ENCODE results near the gene RFC4. TPM values are rescaled to one million over a fixed set of nuclear protein-coding genes. Genes with fewer than 3 reads are reported as not detected.

RFC4 gene
- total RNA-seq, 1 experiment from 2014 or later, result 33.2 TPM

DNA sequence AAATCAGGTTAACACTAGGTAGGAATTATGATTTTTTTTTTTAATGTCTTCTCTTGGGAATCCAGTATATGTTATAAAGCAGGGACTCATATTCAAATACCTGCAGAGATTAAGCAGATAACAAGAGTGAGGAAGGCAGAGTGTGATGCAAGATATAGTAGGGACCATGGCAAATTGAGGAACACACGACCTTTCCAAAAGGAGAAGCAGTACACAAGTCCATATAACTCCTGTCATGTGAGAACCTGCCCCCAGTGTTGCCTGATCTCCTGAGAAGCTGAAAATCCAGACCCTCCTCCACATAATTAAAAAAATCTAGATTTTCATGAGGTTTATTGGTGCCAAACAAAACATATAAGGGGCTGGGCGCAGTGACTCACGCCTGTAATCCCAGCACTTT lies 3.6 kb downstream of the RFC4 start:
- peaks cover 12% of the 10 kb centered on the region for H3K4me1 Mint-ChIP-seq (ENCODE audit: insufficient read depth, unreplicated experiment)
- H3K9me3 Mint-ChIP-seq (ENCODE audit: unreplicated experiment), result no peaks in the 10 kb centered on the region
- TF ChIP-seq CTCF (IDR thresholded peaks at IDR 0.05; ENCODE audit: unreplicated experiment), result no peak
- peaks cover 36% of the 10 kb centered on the region for H3K36me3 Mint-ChIP-seq (ENCODE audit: insufficient read depth, unreplicated experiment)
- no peak overlapping the region for H3K27ac Mint-ChIP-seq (ENCODE audit: low read depth, unreplicated experiment)
- intact Hi-C loops (cut with micrococcal nuclease), result no loop called here
- no peaks in the 10 kb centered on the region for H3K27me3 Mint-ChIP-seq (ENCODE audit: insufficient read depth, unreplicated experiment)
- no peak for DNase-seq (ENCODE audit: unreplicated experiment)
- CTCF ChIA-PET, result interaction anchor here (0.7 to 2.8 kb wide), 2 partner anchors 19 to 180 kb away, joined by 3 to 9 read pairs; no protein-coding TSS in a partner anchor
- BruUV-seq (replicated peaks), result no TSS peak
- H3K4me3 Mint-ChIP-seq (ENCODE audit: unreplicated experiment), result no peak overlapping the region
- POLR2A ChIA-PET, result interaction anchor here (0.8 to 7.3 kb wide), 3 partner anchors 10 to 25 kb away, joined by 3 to 102 read pairs (median 8); partner anchors contain the start of gene EIF4A2

DNA sequence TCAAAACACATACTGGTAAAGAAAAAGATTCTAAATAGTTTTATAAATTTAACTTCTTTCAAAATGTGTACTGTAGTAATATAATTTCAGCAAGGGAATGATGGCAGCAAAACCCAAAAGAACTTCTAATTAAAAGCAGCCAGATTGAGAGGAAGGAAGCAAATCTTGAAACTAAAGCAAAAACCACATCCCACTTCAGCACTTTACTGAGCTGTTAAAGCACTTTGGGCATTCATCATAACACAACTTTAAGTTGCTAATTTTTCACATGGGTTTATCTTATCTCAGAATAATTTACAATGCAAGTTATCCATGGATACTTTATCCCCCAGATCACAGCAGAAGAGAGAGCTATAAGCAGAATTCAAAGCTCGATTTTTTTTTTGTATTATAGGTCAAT lies 6.0 kb downstream of the RFC4 start:
- no peaks in the 10 kb centered on the region for H3K9me3 Mint-ChIP-seq (ENCODE audit: unreplicated experiment)
- H3K4me3 Mint-ChIP-seq (ENCODE audit: unreplicated experiment), result no peak overlapping the region
- no TSS peak for BruUV-seq (replicated peaks)
- H3K36me3 Mint-ChIP-seq (ENCODE audit: insufficient read depth, unreplicated experiment), result peaks cover 57% of the 10 kb centered on the region
- H3K27ac Mint-ChIP-seq (ENCODE audit: low read depth, unreplicated experiment), result no peak overlapping the region
- POLR2A ChIA-PET, result interaction anchor here (0.9 to 2.5 kb wide), 2 partner anchors 9 to 12 kb away, joined by 3 to 11 read pairs; no protein-coding TSS in a partner anchor
- DNase-seq (ENCODE audit: unreplicated experiment), result no peak
- H3K4me1 Mint-ChIP-seq (ENCODE audit: insufficient read depth, unreplicated experiment), result peaks cover 6% of the 10 kb centered on the region
- H3K27me3 Mint-ChIP-seq (ENCODE audit: insufficient read depth, unreplicated experiment), result no peaks in the 10 kb centered on the region
- intact Hi-C loops (cut with micrococcal nuclease), result no loop called here
- no peak for TF ChIP-seq CTCF (IDR thresholded peaks at IDR 0.05; ENCODE audit: unreplicated experiment)
- CTCF ChIA-PET, result no interaction called here

DNA sequence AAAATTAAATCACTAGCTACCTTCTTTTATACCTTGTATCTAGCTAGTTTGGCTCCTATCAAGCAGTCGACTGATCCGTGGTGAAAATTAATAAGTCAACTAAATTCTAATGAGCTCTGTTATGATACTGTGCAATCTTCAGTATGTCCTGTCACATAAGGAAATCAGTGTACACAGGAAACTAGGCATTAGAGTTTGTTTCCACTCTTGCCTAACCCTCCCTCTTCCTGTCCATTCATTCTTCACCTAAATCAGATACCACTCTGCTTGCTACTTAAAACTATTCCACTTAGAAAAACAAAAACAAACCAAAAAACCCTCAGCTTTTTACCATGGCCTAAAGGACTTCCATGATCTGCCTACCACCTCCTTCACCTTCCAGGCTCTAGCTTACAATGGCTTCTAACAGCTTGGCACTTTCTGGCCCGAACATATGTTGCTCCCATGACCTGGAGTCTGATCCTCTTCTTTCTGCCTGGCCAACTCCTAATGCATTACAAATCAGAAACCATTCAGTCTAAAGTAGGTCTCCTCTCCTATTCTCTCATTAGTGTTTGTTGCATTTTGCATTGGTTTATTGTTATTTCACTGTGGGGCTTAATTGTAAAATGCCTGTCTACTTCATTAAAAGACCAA lies 7.9 kb downstream of the RFC4 start:
- ChIA-PET CTCF (interaction anchor here (0.9 to 1.8 kb wide), 6 partner anchors 8 to 855 kb away, joined by 3 to 12 read pairs (median 4); no protein-coding TSS in a partner anchor), POLR2A (interaction anchor here (0.9 to 2.8 kb wide), 4 partner anchors 9 to 23 kb away, joined by 3 to 26 read pairs (median 4); partner anchors contain the start of gene EIF4A2)
- H3K9me3 Mint-ChIP-seq (ENCODE audit: unreplicated experiment), result no peaks in the 10 kb centered on the region
- no peak for TF ChIP-seq CTCF (IDR thresholded peaks at IDR 0.05; ENCODE audit: unreplicated experiment)
- intact Hi-C loops (cut with micrococcal nuclease), result no loop called here
- H3K27ac Mint-ChIP-seq (ENCODE audit: low read depth, unreplicated experiment), result no peak overlapping the region
- no TSS peak for BruUV-seq (replicated peaks)
- H3K4me1 Mint-ChIP-seq (ENCODE audit: insufficient read depth, unreplicated experiment), result peaks cover 6% of the 10 kb centered on the region
- no peaks in the 10 kb centered on the region for H3K27me3 Mint-ChIP-seq (ENCODE audit: insufficient read depth, unreplicated experiment)
- H3K4me3 Mint-ChIP-seq (ENCODE audit: unreplicated experiment), result no peak overlapping the region
- no peak for DNase-seq (ENCODE audit: unreplicated experiment)
- H3K36me3 Mint-ChIP-seq (ENCODE audit: insufficient read depth, unreplicated experiment), result peaks cover 64% of the 10 kb centered on the region

- CTCF ChIA-PET, result interaction anchor here (0.9 to 3.2 kb wide), 5 partner anchors 8 to 211 kb away, joined by 3 to 15 read pairs (median 4); no protein-coding TSS in a partner anchor
Observed at GRCh38 chr3:186790261-186790981, 15.9 kb downstream of the RFC4 start.

More at GRCh38 chr3:186790261-186790981, 15.9 kb downstream of the RFC4 start:
- POLR2A ChIA-PET, result interaction anchor here (0.6 to 4.3 kb wide), 13 partner anchors 10 to 840 kb away, joined by 3 to 28 read pairs (median 4); partner anchors contain the start of gene TBCCD1
- no TSS peak for BruUV-seq (replicated peaks)
- Mint-ChIP-seq H3K27ac (ENCODE audit: low read depth, unreplicated experiment) (peak overlapping the region; percentile 70), H3K36me3 (ENCODE audit: insufficient read depth, unreplicated experiment) (peaks cover 83% of the 10 kb centered on the region), H3K4me3 (ENCODE audit: unreplicated experiment) (no peak overlapping the region), H3K4me1 (ENCODE audit: insufficient read depth, unreplicated experiment) (peaks cover 42% of the 10 kb centered on the region), H3K27me3 (ENCODE audit: insufficient read depth, unreplicated experiment) (no peaks in the 10 kb centered on the region), H3K9me3 (ENCODE audit: unreplicated experiment) (no peaks in the 10 kb centered on the region)
- peak; percentile 73 for DNase-seq (ENCODE audit: unreplicated experiment)
- no peak for TF ChIP-seq CTCF (IDR thresholded peaks at IDR 0.05; ENCODE audit: unreplicated experiment)
- intact Hi-C loops (cut with micrococcal nuclease), result no loop called here

All from MCF 10A (cell line).